Thyroid gland (tissue), 4 donors: ENCODE data around the gene SNX13. TPM values are rescaled to one million over a fixed set of nuclear protein-coding genes. Genes with fewer than 3 reads are reported as not detected.

Experiments used
- DNase-seq, 2 donors: peaks; one replicate each; pipeline ENCODE4 v3.0.0-alpha.2; 2019
- H3K27ac ChIP-seq, 3 donors: fragments of 200-600 bp; sonication (generic); 1 replicate in 2 of 3; 2 replicates in 1 of 3; pipeline ENCODE4 v1.5.1; 2016 to 2019; ENCODE audit warnings: mild to moderate bottlenecking in 1 of 3, moderate library complexity in 1 of 3
- H3K27me3 ChIP-seq: fragments of 200-600 bp; sonication (generic); one replicate; pipeline ENCODE4 v1.5.1; 2019
- H3K36me3 ChIP-seq, 2 donors: fragments of 200-600 bp; sonication (generic); one replicate each; pipeline ENCODE4 v1.5.1; 2016 to 2019
- H3K4me1 ChIP-seq, 2 donors: fragments of 200-600 bp; sonication (generic); one replicate each; pipeline ENCODE4 v1.5.1; 2017 to 2019
- H3K4me3 ChIP-seq, 3 donors: fragments of 200-600 bp; sonication (generic); replicated peaks in 1 of 3; 1 replicate in 2 of 3; 2 replicates in 1 of 3; pipeline ENCODE4 v1.5.1; 2016; ENCODE audit warnings: mild to moderate bottlenecking in 1 of 3
- H3K9me3 ChIP-seq: fragments of 200-600 bp; sonication (generic); one replicate; pipeline ENCODE4 v1.5.1; 2017
- CTCF ChIP-seq, 6 experiments: fragments of 200-600 bp in 3 of 6; fragments of 450-650 bp in 3 of 6; sonication (generic) in 3 of 6; IDR thresholded peaks; one replicate each; pipeline ENCODE4 v1.5.1; 2016 to 2019; ENCODE audit warnings: antibody characterized with exemption in 6 of 6, mild to moderate bottlenecking in 2 of 6, inconsistent platforms in 1 of 6, moderate library complexity in 1 of 6
- POLR2A ChIP-seq, 2 donors: fragments of 450-650 bp; IDR thresholded peaks; one replicate each; pipeline ENCODE4 v1.6.1; 2017; ENCODE audit warnings: antibody characterized with exemption in 2 of 2, mild to moderate bottlenecking in 2 of 2, moderate library complexity in 1 of 2
- WGBS, 2 donors: methylation state at CpG; one replicate each; pipeline ENCODE4 v1.1.5; 2017; 5-methylcytosine and 5-hydroxymethylcytosine counted together
- intact Hi-C: fragments of 100-400 bp; cut with DNase I; formaldehyde crosslinking; loops from one replicate; pipeline ENCODE4 v1.15.1; 2023
- total RNA-seq, 4 donors: library from RNA; depleted of rRNA; stranded (reverse); fragments of >200 nt; gene quantifications; one replicate each; pipeline ENCODE4 v1.2.3, GENCODE V29; 2016

SNX13 gene
- total RNA-seq, 4 donors from 2014 or later: 102 to 242 (median 141) TPM

GRCh38 chr7:17957871-17958270 lies 17.6 kb upstream of the SNX13 start:
- WGBS, 2 donors: 87 to 89% methylated on average over 2 of the region's 2 CpGs
- no peaks in the 10 kb centered on the region for H3K9me3 ChIP-seq
- TF ChIP-seq POLR2A (IDR thresholded peaks at IDR 0.05): no peak
- no peak for TF ChIP-seq CTCF (IDR thresholded peaks at IDR 0.05)
- no peaks in the 10 kb centered on the region for H3K4me1 ChIP-seq
- intact Hi-C loops: no loop called here
- no peak for DNase-seq
- H3K4me3 ChIP-seq: no peak overlapping the region
- no peaks in the 10 kb centered on the region for H3K27me3 ChIP-seq
- H3K36me3 ChIP-seq: no peaks in the 10 kb centered on the region
- no peak overlapping the region for H3K27ac ChIP-seq

GRCh38 chr7:17952387-17952786 lies 12.1 kb upstream of the SNX13 start:
- 88 to 90% methylated on average over 2 of the region's 2 CpGs for WGBS, 2 donors
- Histone ChIP-seq H3K27ac (no peak overlapping the region), H3K4me3 (no peak overlapping the region), H3K9me3 (no peaks in the 10 kb centered on the region), H3K4me1 (no peaks in the 10 kb centered on the region), H3K36me3 (no peaks in the 10 kb centered on the region), H3K27me3 (no peaks in the 10 kb centered on the region)
- intact Hi-C loops: no loop called here
- TF ChIP-seq POLR2A (IDR thresholded peaks at IDR 0.05) (no peak), CTCF (IDR thresholded peaks at IDR 0.05) (no peak)
- no peak for DNase-seq

GRCh38 chr7:17951742-17952254 lies 11.5 kb upstream of the SNX13 start:
- DNase-seq: no peak
- Histone ChIP-seq H3K4me1 (no peaks in the 10 kb centered on the region), H3K27ac (no peak overlapping the region), H3K9me3 (no peaks in the 10 kb centered on the region), H3K4me3 (no peak overlapping the region), H3K27me3 (no peaks in the 10 kb centered on the region), H3K36me3 (no peaks in the 10 kb centered on the region)
- intact Hi-C loops: no loop called here
- 91 to 95% methylated on average over 5 of the region's 5 CpGs for WGBS, 2 donors
- no peak for TF ChIP-seq POLR2A (IDR thresholded peaks at IDR 0.05)

GRCh38 chr7:17948526-17949238 lies 8.4 kb upstream of the SNX13 start:
- TF ChIP-seq POLR2A (IDR thresholded peaks at IDR 0.05) (no peak), CTCF (IDR thresholded peaks at IDR 0.05) (no peak)
- no peaks in the 10 kb centered on the region for H3K27me3 ChIP-seq
- no peaks in the 10 kb centered on the region for H3K4me1 ChIP-seq
- 96 to 99% methylated on average over 2 of the region's 2 CpGs for WGBS, 2 donors
- H3K4me3 ChIP-seq: no peak overlapping the region
- H3K27ac ChIP-seq: no peak overlapping the region
- intact Hi-C loops: no loop called here
- no peaks in the 10 kb centered on the region for H3K36me3 ChIP-seq
- no peaks in the 10 kb centered on the region for H3K9me3 ChIP-seq
- DNase-seq: no peak

- no peaks in the 10 kb centered on the region for H3K4me1 ChIP-seq
- H3K36me3 ChIP-seq: no peaks in the 10 kb centered on the region
- no peak overlapping the region for H3K27ac ChIP-seq
- intact Hi-C loops: no loop called here
- no peak overlapping the region for H3K4me3 ChIP-seq
- DNase-seq: no peak
- H3K9me3 ChIP-seq: no peaks in the 10 kb centered on the region
- no peaks in the 10 kb centered on the region for H3K27me3 ChIP-seq
- no peak for TF ChIP-seq CTCF (IDR thresholded peaks at IDR 0.05)
- TF ChIP-seq POLR2A (IDR thresholded peaks at IDR 0.05): no peak
- WGBS, 2 donors: 64 to 66% methylated on average over 2 of the region's 2 CpGs
Measured at GRCh38 chr7:17947620-17948019, 7.3 kb upstream of the SNX13 start.
